Measurements from ENCODE around the gene APOL6.

The APOL6 gene

GRCh38 chr22:35632935-35633334, 15.3 kb upstream of the APOL6 start:
- DNase-seq (ENCODE audit: extremely low spot score) = no peak
- TF ChIP-seq, protein P1, sequence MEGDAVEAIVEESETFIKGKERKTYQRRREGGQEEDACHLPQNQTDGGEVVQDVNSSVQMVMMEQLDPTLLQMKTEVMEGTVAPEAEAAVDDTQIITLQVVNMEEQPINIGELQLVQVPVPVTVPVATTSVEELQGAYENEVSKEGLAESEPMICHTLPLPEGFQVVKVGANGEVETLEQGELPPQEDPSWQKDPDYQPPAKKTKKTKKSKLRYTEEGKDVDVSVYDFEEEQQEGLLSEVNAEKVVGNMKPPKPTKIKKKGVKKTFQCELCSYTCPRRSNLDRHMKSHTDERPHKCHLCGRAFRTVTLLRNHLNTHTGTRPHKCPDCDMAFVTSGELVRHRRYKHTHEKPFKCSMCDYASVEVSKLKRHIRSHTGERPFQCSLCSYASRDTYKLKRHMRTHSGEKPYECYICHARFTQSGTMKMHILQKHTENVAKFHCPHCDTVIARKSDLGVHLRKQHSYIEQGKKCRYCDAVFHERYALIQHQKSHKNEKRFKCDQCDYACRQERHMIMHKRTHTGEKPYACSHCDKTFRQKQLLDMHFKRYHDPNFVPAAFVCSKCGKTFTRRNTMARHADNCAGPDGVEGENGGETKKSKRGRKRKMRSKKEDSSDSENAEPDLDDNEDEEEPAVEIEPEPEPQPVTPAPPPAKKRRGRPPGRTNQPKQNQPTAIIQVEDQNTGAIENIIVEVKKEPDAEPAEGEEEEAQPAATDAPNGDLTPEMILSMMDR (IDR thresholded peaks at IDR 0.05; ENCODE audit: control extremely low read depth, extremely low read depth, low read depth, missing control alignments) = no peak
- ChIA-PET CTCF (interaction anchor here (1.7 kb wide), 1 partner anchor 15 kb away, joined by 4 read pairs; the partner anchor contains the start of gene MB), POLR2A (no interaction called here)

DNA sequence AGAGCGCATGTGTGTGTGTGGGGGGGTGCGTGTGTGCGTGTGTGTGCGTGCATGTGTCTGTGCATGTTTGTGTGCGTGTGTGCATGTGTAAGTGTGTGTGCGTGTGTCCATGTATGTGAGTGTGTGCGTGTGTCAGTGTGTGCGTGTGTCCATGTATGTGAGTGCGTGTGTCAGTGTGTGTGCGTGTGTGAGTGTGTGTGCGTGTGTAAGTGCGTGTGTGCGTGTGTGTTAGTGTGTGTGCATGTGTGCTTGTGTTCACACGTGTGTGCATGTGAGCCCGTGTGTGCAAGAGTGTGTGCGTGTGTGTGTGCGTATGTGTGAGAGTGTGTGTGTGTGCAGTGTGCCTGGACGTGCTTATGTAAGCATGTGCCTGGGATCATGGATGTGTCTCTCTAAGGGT, 14.7 kb upstream of the APOL6 start:
- ChIA-PET POLR2A (no interaction called here), CTCF (interaction anchor here (2.3 kb wide), 1 partner anchor 10 kb away, joined by 4 read pairs; no protein-coding TSS in a partner anchor)
- no peak for DNase-seq (ENCODE audit: extremely low spot score)
- TF ChIP-seq, protein P1 (IDR thresholded peaks at IDR 0.05; ENCODE audit: control extremely low read depth, extremely low read depth, low read depth, missing control alignments) = no peak

DNA sequence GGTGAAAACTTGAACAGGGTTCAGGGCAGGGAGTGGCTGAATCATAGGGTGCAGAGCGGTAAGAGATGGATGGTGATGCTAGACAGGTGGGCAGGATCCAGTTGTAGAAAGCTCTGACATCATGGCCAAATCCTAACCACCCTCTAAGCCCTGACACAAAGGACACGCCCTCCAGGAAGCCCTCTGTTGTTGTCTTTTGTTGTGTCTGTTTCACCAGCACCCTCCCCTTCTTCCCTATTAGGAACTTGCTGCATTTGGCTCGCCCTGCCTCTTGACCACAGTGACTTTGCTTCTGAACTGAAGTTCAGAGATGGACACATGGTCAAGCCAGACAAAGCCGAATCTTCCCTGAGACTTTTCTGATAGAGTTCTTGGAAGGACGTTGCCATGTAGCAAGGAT, 14.2 kb upstream of the APOL6 start:
- CTCF ChIA-PET = interaction anchor here (1.4 to 2.3 kb wide), 4 partner anchors 10 to 490 kb away, joined by 3 to 4 read pairs (median 4); no protein-coding TSS in a partner anchor

GRCh38 chr22:35634943-35635540, 13.2 kb upstream of the APOL6 start:
- TF ChIP-seq, protein P1 (IDR thresholded peaks at IDR 0.05; ENCODE audit: control extremely low read depth, extremely low read depth, low read depth, missing control alignments) = no peak
- no peak for DNase-seq (ENCODE audit: extremely low spot score)
- ChIA-PET CTCF (interaction anchor here (1.4 to 2.4 kb wide), 5 partner anchors 9 to 489 kb away, joined by 3 to 8 read pairs (median 4); partner anchors contain the start of gene APOL6), POLR2A (no interaction called here)

More for the DNA sequence above, 14.2 kb upstream of the APOL6 start:
- POLR2A ChIA-PET = no interaction called here
- TF ChIP-seq, protein P1 (IDR thresholded peaks at IDR 0.05; ENCODE audit: control extremely low read depth, extremely low read depth, low read depth, missing control alignments) = no peak
- DNase-seq (ENCODE audit: extremely low spot score) = no peak

GRCh38 chr22:35637254-35637653, 11.0 kb upstream of the APOL6 start:
- TF ChIP-seq, protein P1 (IDR thresholded peaks at IDR 0.05; ENCODE audit: control extremely low read depth, extremely low read depth, low read depth, missing control alignments) = no peak
- ChIA-PET CTCF (interaction anchor here (1.7 kb wide), 1 partner anchor 10 kb away, joined by 4 read pairs; no protein-coding TSS in a partner anchor), POLR2A (interaction anchor here (0.6 kb wide), 1 partner anchor 726 kb away, joined by 3 read pairs; no protein-coding TSS in a partner anchor)
- DNase-seq (ENCODE audit: extremely low spot score) = no peak

- TF ChIP-seq, protein P1 (IDR thresholded peaks at IDR 0.05; ENCODE audit: control extremely low read depth, extremely low read depth, low read depth, missing control alignments) = no peak
- CTCF ChIA-PET = interaction anchor here (1.7 kb wide), 1 partner anchor 10 kb away, joined by 4 read pairs; no protein-coding TSS in a partner anchor
Observed at GRCh38 chr22:35638001-35638400, 10.2 kb upstream of the APOL6 start.

More at GRCh38 chr22:35638001-35638400, 10.2 kb upstream of the APOL6 start:
- DNase-seq (ENCODE audit: extremely low spot score) = no peak
- POLR2A ChIA-PET = no interaction called here
